Glutamatergic neuron (in vitro differentiated cells): Measurements from ENCODE around the gene TAGAP. TPM values are rescaled to one million over a fixed set of nuclear protein-coding genes. Genes with fewer than 3 reads are reported as not detected.
"Not testable (repeated sequence)": the region's sequence is repeated elsewhere in the genome, so short reads cannot be mapped to it uniquely, and the experiment has no call there.

Source experiments
- DNase-seq: peaks from one replicate; pipeline ENCODE4 v3.0.0; 2022
- H3K27ac Mint-ChIP-seq: one replicate; pipeline ENCODE4 v1.8.0; 2020; ENCODE audit warnings: mild to moderate bottlenecking, mixed read lengths, inconsistent platforms; ENCODE audit not compliant: unreplicated experiment
- H3K27me3 Mint-ChIP-seq: one replicate; pipeline ENCODE4 v1.8.0; 2020; ENCODE audit warnings: mild to moderate bottlenecking, moderate library complexity, mixed read lengths, inconsistent platforms; ENCODE audit not compliant: unreplicated experiment
- H3K36me3 Mint-ChIP-seq: one replicate; pipeline ENCODE4 v1.8.0; 2020; ENCODE audit warnings: mild to moderate bottlenecking, mixed read lengths, inconsistent platforms; ENCODE audit not compliant: unreplicated experiment
- H3K4me1 Mint-ChIP-seq: one replicate; pipeline ENCODE4 v1.8.0; 2020; ENCODE audit warnings: mild to moderate bottlenecking, low read depth, mixed read lengths, inconsistent platforms; ENCODE audit not compliant: unreplicated experiment
- H3K4me3 Mint-ChIP-seq: one replicate; pipeline ENCODE4 v1.8.0; 2020; ENCODE audit warnings: mild to moderate bottlenecking, mixed read lengths, inconsistent platforms; ENCODE audit not compliant: unreplicated experiment
- H3K9me3 Mint-ChIP-seq: one replicate; pipeline ENCODE4 v1.8.0; 2020; ENCODE audit warnings: mild to moderate bottlenecking, moderate library complexity, mixed read lengths, inconsistent platforms; ENCODE audit not compliant: unreplicated experiment
- CTCF ChIP-seq: fragments of 200-600 bp; sonication (generic); IDR thresholded peaks from one replicate; pipeline ENCODE4 v1.5.0; 2021; ENCODE audit not compliant: partially characterized antibody, unreplicated experiment
- total RNA-seq: library from RNA; stranded (reverse); fragmentation: NEBNext Ultra II Directional; extraction: Animal tissue kit (Norgen Biotek cat#: 25700); gene quantifications from one replicate; pipeline ENCODE4 v1.2.1, GENCODE V29; 2021; ENCODE audit not compliant: unreplicated experiment

TAGAP gene
- total RNA-seq, 1 donor from 2014 or later, result not detected

GRCh38 chr6:159035891-159036290, 8.9 kb downstream of the TAGAP start:
- no peak for DNase-seq
- no peaks in the 10 kb centered on the region for H3K27me3 Mint-ChIP-seq
- H3K36me3 Mint-ChIP-seq, result no peaks in the 10 kb centered on the region
- no peak overlapping the region for H3K4me3 Mint-ChIP-seq
- H3K27ac Mint-ChIP-seq, result no peak overlapping the region
- TF ChIP-seq CTCF, result no peak
- H3K9me3 Mint-ChIP-seq, result no peaks in the 10 kb centered on the region
- peaks cover 5% of the 10 kb centered on the region for H3K4me1 Mint-ChIP-seq

GRCh38 chr6:159033160-159034049, 11.4 kb downstream of the TAGAP start:
- H3K27me3 Mint-ChIP-seq, result no peaks in the 10 kb centered on the region
- no peak for TF ChIP-seq CTCF
- H3K36me3 Mint-ChIP-seq, result no peaks in the 10 kb centered on the region
- no peak overlapping the region for H3K27ac Mint-ChIP-seq
- H3K4me3 Mint-ChIP-seq, result no peak overlapping the region
- H3K9me3 Mint-ChIP-seq, result no peaks in the 10 kb centered on the region
- DNase-seq, result no peak
- H3K4me1 Mint-ChIP-seq, result no peaks in the 10 kb centered on the region

GRCh38 chr6:159031846-159032245, 12.9 kb downstream of the TAGAP start:
- Mint-ChIP-seq H3K9me3 (no peaks in the 10 kb centered on the region), H3K27me3 (peaks cover 2% of the 10 kb centered on the region)
- DNase-seq, result no peak

DNA sequence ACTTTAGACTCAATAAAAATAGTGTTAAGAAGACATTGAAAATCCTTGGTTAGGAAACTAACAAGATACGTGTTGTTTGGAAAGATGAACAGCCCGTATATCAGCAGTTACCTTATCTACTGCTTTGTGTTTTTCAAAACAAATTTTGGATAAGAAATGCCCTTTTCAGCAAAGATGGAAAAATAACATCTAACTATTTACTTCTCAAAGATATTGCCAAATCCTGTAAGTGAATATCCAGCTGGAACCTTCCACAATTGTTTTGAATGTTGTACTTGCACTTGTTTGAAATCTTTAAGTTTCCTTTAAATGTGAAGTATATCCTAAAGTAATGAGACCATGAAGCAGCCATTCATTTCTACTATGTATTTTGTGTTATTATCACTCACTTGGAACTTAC, 14.6 kb downstream of the TAGAP start:
- no peak overlapping the region for H3K27ac Mint-ChIP-seq

More at GRCh38 chr6:159031846-159032245, 12.9 kb downstream of the TAGAP start:
- Mint-ChIP-seq H3K4me1 (no peaks in the 10 kb centered on the region), H3K36me3 (no peaks in the 10 kb centered on the region), H3K4me3 (no peak overlapping the region), H3K27ac (no peak overlapping the region)
- no peak for TF ChIP-seq CTCF

GRCh38 chr6:159025224-159025623, 19.6 kb downstream of the TAGAP start:
- H3K36me3 Mint-ChIP-seq, result peaks cover 28% of the 10 kb centered on the region
- H3K4me1 Mint-ChIP-seq, H3K4me3 Mint-ChIP-seq, H3K27me3 Mint-ChIP-seq, H3K9me3 Mint-ChIP-seq, DNase-seq, H3K27ac Mint-ChIP-seq: not testable (repeated sequence)

More for the DNA sequence above, 14.6 kb downstream of the TAGAP start:
- H3K4me3 Mint-ChIP-seq, result no peak overlapping the region
- no peaks in the 10 kb centered on the region for H3K4me1 Mint-ChIP-seq
- peaks cover 2% of the 10 kb centered on the region for H3K27me3 Mint-ChIP-seq
- no peak for TF ChIP-seq CTCF
- H3K36me3 Mint-ChIP-seq, result peaks cover 9% of the 10 kb centered on the region
- DNase-seq, result no peak
- H3K9me3 Mint-ChIP-seq, result no peaks in the 10 kb centered on the region
